Liver (tissue), 9 donors: ENCODE measurements around the gene PPP1R9A. TPM values are rescaled to one million over a fixed set of nuclear protein-coding genes. Genes with fewer than 3 reads are reported as not detected.

Experiments
- DNase-seq: peaks from one replicate; pipeline ENCODE4 v3.0.0-alpha.2; 2017; ENCODE audit warnings: low spot score
- H3K27ac ChIP-seq, 2 donors: one replicate each; pipeline ENCODE4 v1.7.0; 2013; ENCODE audit warnings: inconsistent platforms in 2 of 2, low read length in 2 of 2, control low read depth in 1 of 2, low read depth in 1 of 2, mild to moderate bottlenecking in 1 of 2
- H3K27me3 ChIP-seq, 4 donors: one replicate each; pipeline versions ENCODE4 v1.6.1 to v1.7.0; 2013; ENCODE audit warnings: low read length in 3 of 4, inconsistent platforms in 1 of 4, mild to moderate bottlenecking in 1 of 4, moderate library complexity in 1 of 4; ENCODE audit not compliant: control insufficient read depth in 4 of 4, insufficient read depth in 4 of 4
- H3K36me3 ChIP-seq, 4 donors: one replicate each; pipeline versions ENCODE4 v1.6.1 to v1.7.0; 2013; ENCODE audit warnings: low read length in 3 of 4, mild to moderate bottlenecking in 3 of 4, low read depth in 1 of 4, moderate library complexity in 1 of 4; ENCODE audit not compliant: control insufficient read depth in 4 of 4, insufficient read depth in 3 of 4
- H3K4me1 ChIP-seq, 4 donors: one replicate each; pipeline versions ENCODE4 v1.6.1 to v1.7.0; 2013; ENCODE audit warnings: low read length in 3 of 4, mild to moderate bottlenecking in 3 of 4, moderate library complexity in 1 of 4; ENCODE audit not compliant: control insufficient read depth in 4 of 4, insufficient read depth in 4 of 4
- H3K4me3 ChIP-seq, 3 donors: one replicate each; pipeline versions ENCODE4 v1.6.1 to v1.7.0; 2013; ENCODE audit warnings: low read length in 3 of 3, control low read depth in 1 of 3, low read depth in 1 of 3, mild to moderate bottlenecking in 1 of 3
- H3K9ac ChIP-seq, 2 donors: one replicate each; pipeline ENCODE4 v1.7.0; 2013; ENCODE audit warnings: low read length in 2 of 2, mild to moderate bottlenecking in 2 of 2, moderate library complexity in 2 of 2, control low read depth in 1 of 2, low read depth in 1 of 2
- H3K9me3 ChIP-seq, 4 donors: one replicate each; pipeline versions ENCODE4 v1.6.1 to v1.7.0; 2013; ENCODE audit warnings: low read length in 3 of 4; ENCODE audit not compliant: control insufficient read depth in 4 of 4
- EGR1 ChIP-seq, 2 donors: IDR thresholded peaks; 2 replicates each; pipeline ENCODE4 v1.6.1; 2016 to 2018; ENCODE audit warnings: antibody characterized with exemption in 2 of 2, low read depth in 2 of 2
- HNF4G ChIP-seq: IDR thresholded peaks from 2 replicates; pipeline ENCODE4 v1.6.1; 2016; ENCODE audit warnings: antibody characterized with exemption
- NR2F2 ChIP-seq: IDR thresholded peaks from 2 replicates; pipeline ENCODE4 v1.6.1; 2016; ENCODE audit warnings: antibody characterized with exemption
- RXRA ChIP-seq, 2 donors: IDR thresholded peaks; 2 replicates each; pipeline ENCODE4 v1.6.1; 2017 to 2018; ENCODE audit warnings: antibody characterized with exemption in 2 of 2, mild to moderate bottlenecking in 1 of 2
- TAF1 ChIP-seq: conservative IDR thresholded peaks from 2 replicates; pipeline ENCODE4 v1.6.1; 2016; ENCODE audit warnings: antibody characterized with exemption, mild to moderate bottlenecking
- YY1 ChIP-seq: IDR thresholded peaks from 2 replicates; pipeline ENCODE4 v1.6.1; 2016; ENCODE audit warnings: antibody characterized with exemption, mild to moderate bottlenecking
- WGBS: extraction: QIAGEN DNeasy Blood & Tissue Kit; methylation state at CpG from one replicate; pipeline ENCODE4 v1.1.7; 2013; 5-methylcytosine and 5-hydroxymethylcytosine counted together
- polyA plus RNA-seq, 2 donors: library from polyadenylated mRNA; stranded (reverse) in 1 of 2; unstranded in 1 of 2; fragments of 200-250 nt in 1 of 2; fragments of >200 nt in 1 of 2; fragmentation: Nextera tagmentation in 1 of 2; extraction: Ambion mirVana in 1 of 2; gene quantifications; one replicate each; pipeline versions ENCODE4 v1.2.1 to v1.2.3, GENCODE V29; 2013 to 2015
- total RNA-seq, 2 donors: library from RNA; depleted of rRNA; stranded (reverse); fragments of >200 nt; gene quantifications; one replicate each; pipeline ENCODE4 v1.2.3, GENCODE V29; 2014
- TF ChIP-seq, protein P1 (sequence below): IDR thresholded peaks from 2 replicates; pipeline ENCODE4 v1.6.1; 2016; ENCODE audit warnings: antibody characterized with exemption, mild to moderate bottlenecking
- TF ChIP-seq, protein P2 (sequence below): fragments of 150-350 bp; IDR thresholded peaks from 2 replicates; pipeline ENCODE4 v1.5.1; 2017; ENCODE audit warnings: improper control_type of control experiment, low read depth, low read length; ENCODE audit not compliant: missing input control
- TF ChIP-seq, protein P3 (sequence below): IDR thresholded peaks from 2 replicates; pipeline ENCODE4 v1.6.1; 2016; ENCODE audit warnings: antibody characterized with exemption
- donor health status: healthy.
- donor health status: healthy.
- donor health status: healthy.
- donor health status: healthy.
- donor health status: healthy.

The PPP1R9A gene
- total and polyA plus RNA-seq, 4 donors = 0.17 to 5.4 (median 2.7) TPM

DNA sequence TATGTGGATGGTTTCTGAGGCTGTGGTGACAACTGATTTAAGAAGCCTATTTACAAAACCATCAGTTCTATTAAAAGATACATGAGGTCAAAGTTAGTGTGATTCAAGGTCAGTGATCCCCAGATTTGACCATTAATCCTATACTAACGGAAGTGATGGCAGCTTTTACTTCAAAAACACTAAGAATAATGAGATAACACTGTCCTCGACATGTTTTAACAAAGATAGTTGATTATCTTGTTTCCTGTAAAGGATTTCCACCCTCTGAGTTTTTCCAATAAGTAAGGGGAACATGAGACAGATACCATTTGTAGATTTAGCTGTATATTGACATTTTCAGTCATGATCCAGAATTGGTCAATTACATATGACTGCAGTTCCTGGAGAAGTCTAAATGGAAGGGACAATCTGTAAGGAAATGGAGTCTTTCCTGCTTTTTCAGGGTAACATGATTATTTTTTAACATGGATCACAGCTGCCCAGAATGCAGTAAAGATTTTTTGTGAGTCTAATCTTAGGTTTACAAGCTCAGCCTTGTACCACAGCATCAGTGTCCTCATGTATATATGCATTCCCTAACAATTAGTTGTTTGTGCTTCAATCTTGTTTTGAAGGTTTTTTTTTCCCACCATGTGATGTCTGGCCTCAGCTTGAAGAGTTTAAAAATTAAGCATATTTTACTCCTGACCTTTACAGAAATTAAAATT is 188.0 kb downstream of the PPP1R9A start:
- H3K9ac ChIP-seq = no peak overlapping the region

DNA sequence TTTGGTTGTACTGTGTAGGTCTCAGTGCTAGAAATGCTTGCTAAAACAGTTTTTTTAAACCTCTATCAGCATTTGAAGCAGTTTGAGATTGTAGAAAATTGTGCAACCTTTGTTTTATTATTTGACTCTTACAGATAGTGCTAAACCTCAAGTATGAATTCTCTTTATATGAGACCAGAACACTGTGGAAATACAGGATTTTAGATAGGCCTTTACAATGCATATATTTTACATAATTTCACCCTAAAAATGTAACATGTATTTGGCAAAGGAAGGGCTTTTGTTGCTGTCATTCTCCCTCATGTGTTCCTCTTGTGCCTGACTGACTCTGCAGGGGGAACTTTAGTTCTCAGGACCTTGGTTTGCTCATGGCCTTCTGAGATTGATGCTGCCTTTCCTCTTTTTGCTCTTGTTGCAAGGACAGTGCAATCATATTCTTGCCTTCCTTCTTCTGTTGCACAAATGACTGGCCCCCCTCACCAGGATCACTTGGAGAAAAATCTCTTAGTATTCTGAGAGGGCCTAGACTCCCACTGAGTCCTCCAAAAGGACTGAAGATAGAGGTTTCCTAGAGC is 188.7 kb downstream of the PPP1R9A start:
- Histone ChIP-seq H3K9ac (no peak overlapping the region), H3K9me3 (no peaks in the 10 kb centered on the region), H3K36me3 (no peaks in the 10 kb centered on the region), H3K4me3 (no peak overlapping the region), H3K4me1 (no peaks in the 10 kb centered on the region), H3K27ac (no peak overlapping the region), H3K27me3 (no peaks in the 10 kb centered on the region)
- TF ChIP-seq, protein P1, sequence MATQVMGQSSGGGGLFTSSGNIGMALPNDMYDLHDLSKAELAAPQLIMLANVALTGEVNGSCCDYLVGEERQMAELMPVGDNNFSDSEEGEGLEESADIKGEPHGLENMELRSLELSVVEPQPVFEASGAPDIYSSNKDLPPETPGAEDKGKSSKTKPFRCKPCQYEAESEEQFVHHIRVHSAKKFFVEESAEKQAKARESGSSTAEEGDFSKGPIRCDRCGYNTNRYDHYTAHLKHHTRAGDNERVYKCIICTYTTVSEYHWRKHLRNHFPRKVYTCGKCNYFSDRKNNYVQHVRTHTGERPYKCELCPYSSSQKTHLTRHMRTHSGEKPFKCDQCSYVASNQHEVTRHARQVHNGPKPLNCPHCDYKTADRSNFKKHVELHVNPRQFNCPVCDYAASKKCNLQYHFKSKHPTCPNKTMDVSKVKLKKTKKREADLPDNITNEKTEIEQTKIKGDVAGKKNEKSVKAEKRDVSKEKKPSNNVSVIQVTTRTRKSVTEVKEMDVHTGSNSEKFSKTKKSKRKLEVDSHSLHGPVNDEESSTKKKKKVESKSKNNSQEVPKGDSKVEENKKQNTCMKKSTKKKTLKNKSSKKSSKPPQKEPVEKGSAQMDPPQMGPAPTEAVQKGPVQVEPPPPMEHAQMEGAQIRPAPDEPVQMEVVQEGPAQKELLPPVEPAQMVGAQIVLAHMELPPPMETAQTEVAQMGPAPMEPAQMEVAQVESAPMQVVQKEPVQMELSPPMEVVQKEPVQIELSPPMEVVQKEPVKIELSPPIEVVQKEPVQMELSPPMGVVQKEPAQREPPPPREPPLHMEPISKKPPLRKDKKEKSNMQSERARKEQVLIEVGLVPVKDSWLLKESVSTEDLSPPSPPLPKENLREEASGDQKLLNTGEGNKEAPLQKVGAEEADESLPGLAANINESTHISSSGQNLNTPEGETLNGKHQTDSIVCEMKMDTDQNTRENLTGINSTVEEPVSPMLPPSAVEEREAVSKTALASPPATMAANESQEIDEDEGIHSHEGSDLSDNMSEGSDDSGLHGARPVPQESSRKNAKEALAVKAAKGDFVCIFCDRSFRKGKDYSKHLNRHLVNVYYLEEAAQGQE = no peak
- DNase-seq = no peak

More for the DNA sequence above, 188.0 kb downstream of the PPP1R9A start:
- Histone ChIP-seq H3K36me3 (no peaks in the 10 kb centered on the region), H3K4me3 (no peak overlapping the region), H3K9me3 (no peaks in the 10 kb centered on the region), H3K27me3 (no peaks in the 10 kb centered on the region), H3K27ac (no peak overlapping the region), H3K4me1 (no peaks in the 10 kb centered on the region)
- TF ChIP-seq HNF4G (no peak), YY1 (peak; percentile 25), RXRA (IDR thresholded peaks at IDR 0.05) (peak in 1 of 2 donors; percentile 34), EGR1 (IDR thresholded peaks at IDR 0.05; ENCODE audit: low read depth in 2 of 2) (peak in 1 of 2 donors; percentile 35), NR2F2 (peak; percentile 51), TAF1 (no peak)
- TF ChIP-seq, protein P2, sequence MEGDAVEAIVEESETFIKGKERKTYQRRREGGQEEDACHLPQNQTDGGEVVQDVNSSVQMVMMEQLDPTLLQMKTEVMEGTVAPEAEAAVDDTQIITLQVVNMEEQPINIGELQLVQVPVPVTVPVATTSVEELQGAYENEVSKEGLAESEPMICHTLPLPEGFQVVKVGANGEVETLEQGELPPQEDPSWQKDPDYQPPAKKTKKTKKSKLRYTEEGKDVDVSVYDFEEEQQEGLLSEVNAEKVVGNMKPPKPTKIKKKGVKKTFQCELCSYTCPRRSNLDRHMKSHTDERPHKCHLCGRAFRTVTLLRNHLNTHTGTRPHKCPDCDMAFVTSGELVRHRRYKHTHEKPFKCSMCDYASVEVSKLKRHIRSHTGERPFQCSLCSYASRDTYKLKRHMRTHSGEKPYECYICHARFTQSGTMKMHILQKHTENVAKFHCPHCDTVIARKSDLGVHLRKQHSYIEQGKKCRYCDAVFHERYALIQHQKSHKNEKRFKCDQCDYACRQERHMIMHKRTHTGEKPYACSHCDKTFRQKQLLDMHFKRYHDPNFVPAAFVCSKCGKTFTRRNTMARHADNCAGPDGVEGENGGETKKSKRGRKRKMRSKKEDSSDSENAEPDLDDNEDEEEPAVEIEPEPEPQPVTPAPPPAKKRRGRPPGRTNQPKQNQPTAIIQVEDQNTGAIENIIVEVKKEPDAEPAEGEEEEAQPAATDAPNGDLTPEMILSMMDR = no peak
- TF ChIP-seq, protein P3, sequence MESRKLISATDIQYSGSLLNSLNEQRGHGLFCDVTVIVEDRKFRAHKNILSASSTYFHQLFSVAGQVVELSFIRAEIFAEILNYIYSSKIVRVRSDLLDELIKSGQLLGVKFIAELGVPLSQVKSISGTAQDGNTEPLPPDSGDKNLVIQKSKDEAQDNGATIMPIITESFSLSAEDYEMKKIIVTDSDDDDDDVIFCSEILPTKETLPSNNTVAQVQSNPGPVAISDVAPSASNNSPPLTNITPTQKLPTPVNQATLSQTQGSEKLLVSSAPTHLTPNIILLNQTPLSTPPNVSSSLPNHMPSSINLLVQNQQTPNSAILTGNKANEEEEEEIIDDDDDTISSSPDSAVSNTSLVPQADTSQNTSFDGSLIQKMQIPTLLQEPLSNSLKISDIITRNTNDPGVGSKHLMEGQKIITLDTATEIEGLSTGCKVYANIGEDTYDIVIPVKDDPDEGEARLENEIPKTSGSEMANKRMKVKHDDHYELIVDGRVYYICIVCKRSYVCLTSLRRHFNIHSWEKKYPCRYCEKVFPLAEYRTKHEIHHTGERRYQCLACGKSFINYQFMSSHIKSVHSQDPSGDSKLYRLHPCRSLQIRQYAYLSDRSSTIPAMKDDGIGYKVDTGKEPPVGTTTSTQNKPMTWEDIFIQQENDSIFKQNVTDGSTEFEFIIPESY = no peak
- 53% methylated on average over 2 of the region's 2 CpGs for WGBS
- DNase-seq = no peak
